Measurements from ENCODE around the gene RSU1. TPM values are rescaled to one million over a fixed set of nuclear protein-coding genes. Genes with fewer than 3 reads are reported as not detected.

The RSU1 gene
- total RNA-seq, 1 donor from 2014 or later: 37.3 TPM

DNA sequence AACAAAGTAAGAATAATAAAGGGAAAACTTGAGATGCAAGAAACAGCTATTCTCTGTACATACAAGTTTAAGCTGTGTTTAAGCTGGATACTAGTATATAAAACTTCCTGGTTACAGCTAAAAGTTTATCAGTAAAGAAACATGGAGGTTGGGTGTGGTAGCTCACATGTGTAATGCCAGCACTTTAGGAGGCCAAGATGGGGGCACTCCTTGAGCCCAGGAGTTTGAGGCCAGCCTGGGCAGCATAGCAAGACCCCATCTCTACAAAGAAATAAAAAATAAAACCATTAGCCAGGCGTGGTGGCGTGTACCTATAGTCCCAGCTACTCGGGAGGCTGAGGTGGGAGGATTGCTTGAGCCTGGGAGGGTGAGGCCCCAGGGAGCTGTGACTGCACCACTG is 3.2 kb downstream of the RSU1 start:
- H3K4me3 Mint-ChIP-seq: no peak overlapping the region
- H3K36me3 Mint-ChIP-seq: no peaks in the 10 kb centered on the region
- TF ChIP-seq, protein P1, sequence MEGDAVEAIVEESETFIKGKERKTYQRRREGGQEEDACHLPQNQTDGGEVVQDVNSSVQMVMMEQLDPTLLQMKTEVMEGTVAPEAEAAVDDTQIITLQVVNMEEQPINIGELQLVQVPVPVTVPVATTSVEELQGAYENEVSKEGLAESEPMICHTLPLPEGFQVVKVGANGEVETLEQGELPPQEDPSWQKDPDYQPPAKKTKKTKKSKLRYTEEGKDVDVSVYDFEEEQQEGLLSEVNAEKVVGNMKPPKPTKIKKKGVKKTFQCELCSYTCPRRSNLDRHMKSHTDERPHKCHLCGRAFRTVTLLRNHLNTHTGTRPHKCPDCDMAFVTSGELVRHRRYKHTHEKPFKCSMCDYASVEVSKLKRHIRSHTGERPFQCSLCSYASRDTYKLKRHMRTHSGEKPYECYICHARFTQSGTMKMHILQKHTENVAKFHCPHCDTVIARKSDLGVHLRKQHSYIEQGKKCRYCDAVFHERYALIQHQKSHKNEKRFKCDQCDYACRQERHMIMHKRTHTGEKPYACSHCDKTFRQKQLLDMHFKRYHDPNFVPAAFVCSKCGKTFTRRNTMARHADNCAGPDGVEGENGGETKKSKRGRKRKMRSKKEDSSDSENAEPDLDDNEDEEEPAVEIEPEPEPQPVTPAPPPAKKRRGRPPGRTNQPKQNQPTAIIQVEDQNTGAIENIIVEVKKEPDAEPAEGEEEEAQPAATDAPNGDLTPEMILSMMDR (conservative IDR thresholded peaks at IDR 0.05): no peak
- H3K4me1 Mint-ChIP-seq (ENCODE audit: unreplicated experiment): peaks cover 26% of the 10 kb centered on the region
- DNase-seq (ENCODE audit: extremely low spot score, unreplicated experiment): no peak
- H3K9me3 Mint-ChIP-seq: no peaks in the 10 kb centered on the region
- H3K27ac Mint-ChIP-seq: no peak overlapping the region
- no peaks in the 10 kb centered on the region for H3K27me3 Mint-ChIP-seq

DNA sequence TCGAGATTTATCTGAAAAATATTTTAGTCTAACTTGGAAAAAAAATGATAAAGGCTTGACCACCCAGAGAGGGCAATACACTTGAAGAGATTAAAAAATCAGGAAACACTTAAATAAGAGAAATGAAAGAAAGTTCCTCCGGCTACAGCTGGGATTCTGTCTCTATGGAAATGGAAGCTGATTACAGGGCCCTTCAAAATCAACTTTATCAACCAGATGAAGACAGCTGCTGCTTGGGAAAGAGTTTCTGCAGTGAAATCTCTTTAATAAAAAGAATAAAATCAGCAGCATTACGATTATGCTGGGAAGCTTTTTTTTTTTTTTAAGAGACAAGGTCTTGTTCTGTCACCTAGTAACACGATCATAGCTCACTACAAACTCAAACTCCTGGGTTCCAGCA is 4.5 kb downstream of the RSU1 start:
- H3K4me3 Mint-ChIP-seq: no peak overlapping the region
- no peaks in the 10 kb centered on the region for H3K9me3 Mint-ChIP-seq
- TF ChIP-seq, protein P1 (conservative IDR thresholded peaks at IDR 0.05): no peak
- no peak overlapping the region for H3K27ac Mint-ChIP-seq
- H3K4me1 Mint-ChIP-seq (ENCODE audit: unreplicated experiment): peaks cover 19% of the 10 kb centered on the region
- H3K36me3 Mint-ChIP-seq: no peaks in the 10 kb centered on the region
- DNase-seq (ENCODE audit: extremely low spot score, unreplicated experiment): no peak
- no peaks in the 10 kb centered on the region for H3K27me3 Mint-ChIP-seq

DNA sequence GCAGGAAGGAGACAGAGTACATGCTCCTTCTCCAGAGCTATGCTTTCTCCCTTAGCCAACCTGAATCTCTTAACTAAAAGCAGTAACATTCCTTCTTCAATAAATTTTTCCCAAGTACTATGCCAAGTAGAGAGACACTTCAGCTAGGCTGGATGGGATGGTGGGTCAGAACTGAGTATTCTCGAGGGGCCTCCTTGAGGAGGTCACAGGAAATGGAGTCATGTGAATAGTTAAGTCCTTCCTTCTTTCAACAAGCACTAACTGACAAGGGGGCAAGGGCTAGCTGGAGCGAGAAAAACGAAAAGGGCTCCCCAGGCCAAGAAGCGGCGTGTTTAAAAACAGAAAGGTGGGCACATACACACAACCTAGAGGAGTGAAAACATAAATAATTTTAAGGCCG is 5.5 kb downstream of the RSU1 start:
- no peak for DNase-seq (ENCODE audit: extremely low spot score, unreplicated experiment)
- Mint-ChIP-seq H3K36me3 (no peaks in the 10 kb centered on the region), H3K27ac (no peak overlapping the region), H3K4me1 (ENCODE audit: unreplicated experiment) (peaks cover 19% of the 10 kb centered on the region), H3K4me3 (no peak overlapping the region), H3K27me3 (no peaks in the 10 kb centered on the region), H3K9me3 (no peaks in the 10 kb centered on the region)
- TF ChIP-seq, protein P1 (conservative IDR thresholded peaks at IDR 0.05): no peak

DNA sequence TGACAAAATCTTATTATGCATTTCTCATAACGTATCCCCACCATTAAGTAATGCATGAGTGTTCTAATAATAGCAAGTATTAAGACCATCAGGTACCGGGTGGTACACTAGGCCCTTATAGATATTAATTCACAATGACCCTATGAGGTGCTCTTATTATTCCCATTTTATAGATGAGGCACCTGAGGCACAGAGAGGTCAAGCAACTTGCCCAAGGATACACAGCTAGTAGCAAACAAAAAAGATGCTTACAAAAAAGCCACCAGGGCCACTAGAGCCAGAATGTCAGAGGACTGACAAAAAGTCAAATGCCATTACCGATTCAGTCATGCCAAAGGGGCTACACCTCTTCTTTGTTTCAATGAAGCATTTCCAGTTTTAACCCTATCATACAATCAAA is 5.9 kb downstream of the RSU1 start:
- H3K4me3 Mint-ChIP-seq: no peak overlapping the region
- TF ChIP-seq, protein P1 (conservative IDR thresholded peaks at IDR 0.05): no peak
- peaks cover 18% of the 10 kb centered on the region for H3K4me1 Mint-ChIP-seq (ENCODE audit: unreplicated experiment)
- no peaks in the 10 kb centered on the region for H3K9me3 Mint-ChIP-seq
- no peaks in the 10 kb centered on the region for H3K36me3 Mint-ChIP-seq
- no peaks in the 10 kb centered on the region for H3K27me3 Mint-ChIP-seq
- no peak for DNase-seq (ENCODE audit: extremely low spot score, unreplicated experiment)
- no peak overlapping the region for H3K27ac Mint-ChIP-seq

DNA sequence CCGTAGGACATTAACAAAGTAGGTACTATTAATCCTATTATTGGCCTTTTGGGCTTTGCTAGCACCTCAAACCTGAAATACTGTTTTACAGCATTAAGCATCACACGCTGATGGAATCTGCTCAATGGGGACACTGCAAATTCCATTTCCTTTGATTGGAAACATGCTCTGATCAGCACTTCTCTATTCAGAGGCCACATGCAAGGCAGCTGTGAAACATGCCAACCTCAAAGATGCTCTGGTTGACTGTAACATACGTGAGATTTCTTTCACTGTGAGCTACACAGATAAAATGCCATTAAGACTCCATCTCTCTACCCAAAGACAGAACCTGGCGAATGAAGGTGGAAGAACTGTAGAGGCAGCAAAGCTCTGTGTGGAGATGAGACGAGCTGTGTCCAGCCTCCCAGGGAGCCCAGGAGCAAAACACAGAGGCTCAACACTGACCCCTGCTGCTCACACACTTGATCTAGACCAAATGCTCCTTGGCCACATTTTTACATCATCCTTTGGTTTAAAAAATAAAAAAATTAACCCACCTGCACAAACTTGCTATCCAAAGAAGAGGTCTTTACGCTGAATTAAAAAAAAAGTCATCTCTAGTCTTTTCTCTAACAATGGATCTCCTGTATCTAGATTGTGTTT is 8.0 kb downstream of the RSU1 start:
- DNase-seq (ENCODE audit: extremely low spot score, unreplicated experiment): no peak
- Mint-ChIP-seq H3K9me3 (no peaks in the 10 kb centered on the region), H3K4me3 (no peak overlapping the region), H3K36me3 (no peaks in the 10 kb centered on the region), H3K4me1 (ENCODE audit: unreplicated experiment) (peaks cover 7% of the 10 kb centered on the region), H3K27ac (no peak overlapping the region), H3K27me3 (no peaks in the 10 kb centered on the region)
- TF ChIP-seq, protein P1 (conservative IDR thresholded peaks at IDR 0.05): peak; percentile 73

DNA sequence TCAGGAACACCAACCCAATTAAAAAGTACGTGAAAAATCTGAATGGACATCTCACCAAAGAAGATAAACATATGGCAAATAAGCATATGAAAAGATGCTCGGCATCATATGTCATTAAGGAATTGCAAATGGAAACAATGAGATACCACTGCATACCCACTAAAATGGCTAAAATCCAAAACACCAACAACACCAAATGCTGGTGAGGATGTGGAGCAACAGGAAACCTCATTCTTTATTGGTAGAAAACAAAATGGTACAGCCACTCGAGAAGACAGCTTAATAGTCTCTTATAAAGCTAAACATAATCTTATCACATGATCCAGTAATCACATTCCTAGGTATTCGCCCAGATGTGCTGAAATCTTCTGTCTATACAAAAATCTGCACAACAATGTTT is 13.1 kb downstream of the RSU1 start:
- H3K27me3 Mint-ChIP-seq: no peaks in the 10 kb centered on the region
- no peak overlapping the region for H3K4me3 Mint-ChIP-seq
- peaks cover 5% of the 10 kb centered on the region for H3K9me3 Mint-ChIP-seq
- TF ChIP-seq, protein P1 (conservative IDR thresholded peaks at IDR 0.05): no peak
- H3K36me3 Mint-ChIP-seq: peaks cover 5% of the 10 kb centered on the region
- peaks cover 2% of the 10 kb centered on the region for H3K4me1 Mint-ChIP-seq (ENCODE audit: unreplicated experiment)
- no peak for DNase-seq (ENCODE audit: extremely low spot score, unreplicated experiment)
- H3K27ac Mint-ChIP-seq: no peak overlapping the region
